ENCODE measurements around the gene HNRNPAB. TPM values are rescaled to one million over a fixed set of nuclear protein-coding genes. Genes with fewer than 3 reads are reported as not detected.
A peak's percentile ranks its signal among the peaks of the same experiment; 100 is the strongest.

Gene HNRNPAB
- total RNA-seq, 1 experiment from 2014 or later: 547 TPM

DNA sequence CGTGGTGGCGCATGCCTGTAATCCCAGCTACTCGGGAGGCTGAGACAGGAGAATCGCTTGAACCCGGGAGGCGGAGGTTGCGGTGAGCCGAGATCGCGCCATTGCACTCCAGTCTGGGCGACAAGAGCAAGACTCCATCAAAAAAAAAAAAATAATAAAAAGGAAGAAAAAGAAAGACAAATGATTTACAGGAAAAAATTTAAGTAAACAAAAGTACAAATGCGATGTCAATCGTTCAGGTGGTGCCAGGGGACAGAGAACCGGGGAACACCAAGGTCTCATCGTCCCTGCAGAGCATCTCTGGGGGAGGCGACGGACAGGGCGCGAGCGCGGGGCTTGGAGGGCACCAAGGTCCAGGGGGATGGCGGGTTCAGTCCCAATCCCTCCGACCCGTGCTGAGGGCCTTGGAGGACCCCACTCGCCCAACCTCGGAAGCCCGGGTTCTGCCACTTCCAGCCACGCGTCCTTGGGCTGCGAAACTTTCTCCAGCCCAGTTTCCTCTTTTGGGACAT lies 607 bp upstream of the HNRNPAB start:
- no peak overlapping the region for H4K91ac ChIP-seq (ENCODE audit: insufficient read length, low read depth, low read length)
- no peak overlapping the region for H2BK12ac ChIP-seq (ENCODE audit: insufficient read length, low read depth, low read length)
- H4K5ac ChIP-seq (ENCODE audit: insufficient read length, low read depth, low read length): no peak overlapping the region
- H3K9ac ChIP-seq (ENCODE audit: extremely low read depth, insufficient read length, low read length): peak overlapping the region; percentile 76
- peaks cover 9% of the 10 kb centered on the region for H3K79me1 ChIP-seq (ENCODE audit: insufficient read depth, low read depth, low read length, poor library complexity, severe bottlenecking)
- no peak overlapping the region for H3T11ph ChIP-seq (ENCODE audit: low read length)
- peaks cover 30% of the 10 kb centered on the region for H3K27me3 Mint-ChIP-seq (ENCODE audit: low read depth)
- peaks cover 34 to 38% (median 34%) of the 10 kb centered on the region in 3 experiments for H3K36me3 Mint-ChIP-seq (ENCODE audit: insufficient read depth in 1 of 3, low read depth in 3 of 3)
- peaks cover 23% of the 10 kb centered on the region for H3K79me2 ChIP-seq (ENCODE audit: insufficient read depth, low read length)
- no peak for TF ChIP-seq CTCF (conservative IDR thresholded peaks at IDR 0.05)
- no peak for DNase-seq
- no peak overlapping the region for H2BK5ac ChIP-seq (ENCODE audit: insufficient read length, low read length)
- H3K4me3 Mint-ChIP-seq: peak overlapping the region; percentile 75 to 98
- H3K27me3 ChIP-seq (ENCODE audit: insufficient read depth, low read length): no peaks in the 10 kb centered on the region
- H3K23ac ChIP-seq (ENCODE audit: insufficient read length, low read depth, low read length): no peak overlapping the region
- H3K9me3 Mint-ChIP-seq: peaks cover 2% of the 10 kb centered on the region in 2 experiments; a peak in 3 of 5 replicates
- no peak overlapping the region for H2AK5ac ChIP-seq (ENCODE audit: insufficient read length, low read length)
- WGBS (ENCODE audit: extremely low coverage, insufficient read length, low lambda C conversion rate): no CpG with 5 or more reads among the region's 30 CpGs
- H2BK20ac ChIP-seq (ENCODE audit: low read depth, low read length, poor library complexity, severe bottlenecking): no peak overlapping the region
- H2BK15ac ChIP-seq (ENCODE audit: low read depth, low read length): no peak overlapping the region
- H3K4me1 ChIP-seq (ENCODE audit: insufficient read depth, low read length): no peaks in the 10 kb centered on the region; the same call in 1 of the 2 replicates
- H2AFZ ChIP-seq (ENCODE audit: low read length): no peak overlapping the region
- H3K4me1 Mint-ChIP-seq: peaks cover 20 to 34% of the 10 kb centered on the region in 2 experiments
- peaks cover 10% of the 10 kb centered on the region for H3K23me2 ChIP-seq (ENCODE audit: insufficient read length, low read depth, low read length, poor library complexity, severe bottlenecking)
- peak overlapping the region in 1 of 3 experiments; percentile 83; a peak in 1 of 7 replicates for H3K27ac Mint-ChIP-seq
- no peak overlapping the region for H3K27ac ChIP-seq (ENCODE audit: insufficient read length, low read depth, low read length)
- H4K8ac ChIP-seq (replicated peaks; ENCODE audit: insufficient read length, low read depth, low read length): no peak overlapping the region
- no peak overlapping the region for H3K4ac ChIP-seq (ENCODE audit: low read depth, low read length)
- peak overlapping the region; percentile 86 for H3K14ac ChIP-seq (ENCODE audit: insufficient read depth, low read length)
- no peaks in the 10 kb centered on the region for H3K9me3 ChIP-seq (ENCODE audit: control insufficient read depth, low read depth, low read length)
- peak overlapping the region; percentile 71 for H3K18ac ChIP-seq (ENCODE audit: insufficient read length, low read depth, low read length)
- no peak overlapping the region for H2BK120ac ChIP-seq (ENCODE audit: low read depth, low read length, poor library complexity, severe bottlenecking)
- peak overlapping the region; percentile 40 for H3K4me2 ChIP-seq (ENCODE audit: insufficient read depth, insufficient read length, low read length)
- peaks cover 2% of the 10 kb centered on the region for H4K20me1 ChIP-seq (ENCODE audit: control insufficient read depth, insufficient read depth, insufficient read length)
- no peak overlapping the region for H3K56ac ChIP-seq (ENCODE audit: insufficient read length, low read depth, low read length)
